ENCODE measurements around the gene DEFB121. TPM values are rescaled to one million over a fixed set of nuclear protein-coding genes. Genes with fewer than 3 reads are reported as not detected.

Gene DEFB121
- total RNA-seq (2014; rRNA removed): not detected in 2 replicates
- Bru-seq, nascent RNA: not detected
- not detected for BruChase-seq, experiment 1, labeled RNA remaining after a 6-hour chase
- BruChase-seq, experiment 2, labeled RNA remaining after a 2-hour chase: not detected
- long read RNA-seq: 0 reads

GRCh38 chr20:31406115-31406514 lies at the start of gene DEFB121:
Gene DEFB121 (minus strand): TSS chr20:31406215. CDS start chr20:31406152, 63 bp downstream.
- Histone ChIP-seq H3K4me3 (ENCODE audit: low read length) (no peak within 1 kb of the TSS), H3K4me1 (ENCODE audit: insufficient read depth, low read length) (no peaks in the 10 kb centered on the region), H3K9me2 (replicated peaks; ENCODE audit: low read length) (no peaks in the 10 kb centered on the region), H3F3A (ENCODE audit: low read length, unreplicated experiment) (no peaks in the 10 kb centered on the region), H3K27ac (ENCODE audit: low read length) (no peak within 1 kb of the TSS), H3K9ac (ENCODE audit: low read length) (no peak within 1 kb of the TSS), H3K4me2 (ENCODE audit: low read length) (no peak within 1 kb of the TSS), H3K9me3 (ENCODE audit: low read length) (no peaks in the 10 kb centered on the region), H3K79me2 (ENCODE audit: low read length) (no peaks in the 10 kb centered on the region), H3K36me3 (ENCODE audit: low read depth, low read length) (no peaks in the 10 kb centered on the region), H3K27me3 (ENCODE audit: low read length) (peaks cover 15% of the 10 kb centered on the region; the same call in 1 of the 2 replicates), H4K20me1 (ENCODE audit: low read length) (no peaks in the 10 kb centered on the region), H2AFZ (ENCODE audit: low read length) (no peak within 1 kb of the TSS)
- ATAC-seq (no peak), DNase-seq (no peak)
- POLR2A ChIA-PET (ENCODE audit: unreplicated experiment): no interaction called here
- TF ChIP-seq CTCF (conservative IDR thresholded peaks at IDR 0.05; ENCODE audit: low read depth, low read length) (no peak), EZH2phosphoT487 (IDR thresholded peaks at IDR 0.05; ENCODE audit: borderline replicate concordance, low read length) (no peak), EZH2 (IDR thresholded peaks at IDR 0.05; ENCODE audit: low read length, unreplicated experiment) (no peak)
- CTCF ChIA-PET: no interaction called here
- BruUV-seq (replicated peaks): no TSS peak
- intact Hi-C loops (cut with micrococcal nuclease): no loop called here

GRCh38 chr20:31454361-31454760 lies 48.3 kb upstream of the DEFB121 start:
- no TSS peak for BruUV-seq (replicated peaks)
- Histone ChIP-seq H3K27me3 (ENCODE audit: low read length) (peaks cover 7% of the 10 kb centered on the region), H3K4me1 (ENCODE audit: insufficient read depth, low read length) (no peaks in the 10 kb centered on the region), H2AFZ (ENCODE audit: low read length) (no peak overlapping the region), H3K9ac (ENCODE audit: low read length) (no peak overlapping the region), H3K4me2 (ENCODE audit: low read length) (no peak overlapping the region), H4K20me1 (ENCODE audit: low read length) (no peaks in the 10 kb centered on the region), H3K9me3 (ENCODE audit: low read length) (no peaks in the 10 kb centered on the region), H3K4me3 (ENCODE audit: low read length) (no peak overlapping the region), H3K9me2 (replicated peaks; ENCODE audit: low read length) (no peaks in the 10 kb centered on the region), H3K27ac (ENCODE audit: low read length) (no peak overlapping the region), H3K79me2 (ENCODE audit: low read length) (no peaks in the 10 kb centered on the region), H3K36me3 (ENCODE audit: low read depth, low read length) (no peaks in the 10 kb centered on the region), H3F3A (ENCODE audit: low read length, unreplicated experiment) (no peaks in the 10 kb centered on the region)
- ATAC-seq: no peak
- ChIA-PET POLR2A (ENCODE audit: unreplicated experiment) (no interaction called here), CTCF (no interaction called here)
- DNase-seq: no peak
- TF ChIP-seq EZH2 (IDR thresholded peaks at IDR 0.05; ENCODE audit: low read length, unreplicated experiment): no peak
- no peak for TF ChIP-seq CTCF (conservative IDR thresholded peaks at IDR 0.05; ENCODE audit: low read depth, low read length)
- no peak for TF ChIP-seq EZH2phosphoT487 (IDR thresholded peaks at IDR 0.05; ENCODE audit: borderline replicate concordance, low read length)
- intact Hi-C loops (cut with micrococcal nuclease): no loop called here

GRCh38 chr20:31452575-31452974 lies 46.6 kb upstream of the DEFB121 start:
- H3K4me3 ChIP-seq (ENCODE audit: low read length): no peak overlapping the region
- no peaks in the 10 kb centered on the region for H3K36me3 ChIP-seq (ENCODE audit: low read depth, low read length)
- no peaks in the 10 kb centered on the region for H3K9me3 ChIP-seq (ENCODE audit: low read length)
- TF ChIP-seq EZH2phosphoT487 (IDR thresholded peaks at IDR 0.05; ENCODE audit: borderline replicate concordance, low read length): no peak
- TF ChIP-seq EZH2 (IDR thresholded peaks at IDR 0.05; ENCODE audit: low read length, unreplicated experiment): no peak
- TF ChIP-seq CTCF (conservative IDR thresholded peaks at IDR 0.05; ENCODE audit: low read depth, low read length): no peak
- H3K9ac ChIP-seq (ENCODE audit: low read length): no peak overlapping the region
- H3K4me2 ChIP-seq (ENCODE audit: low read length): no peak overlapping the region
- DNase-seq: no peak
- H3K9me2 ChIP-seq (replicated peaks; ENCODE audit: low read length): no peaks in the 10 kb centered on the region
- no peak overlapping the region for H2AFZ ChIP-seq (ENCODE audit: low read length)
- no peaks in the 10 kb centered on the region for H4K20me1 ChIP-seq (ENCODE audit: low read length)
- ATAC-seq: no peak
- H3K27me3 ChIP-seq (ENCODE audit: low read length): no peaks in the 10 kb centered on the region
- H3F3A ChIP-seq (ENCODE audit: low read length, unreplicated experiment): no peaks in the 10 kb centered on the region
- ChIA-PET CTCF (no interaction called here), POLR2A (ENCODE audit: unreplicated experiment) (no interaction called here)
- H3K4me1 ChIP-seq (ENCODE audit: insufficient read depth, low read length): no peaks in the 10 kb centered on the region
- intact Hi-C loops (cut with micrococcal nuclease): no loop called here
- no peak overlapping the region for H3K27ac ChIP-seq (ENCODE audit: low read length)
- no peaks in the 10 kb centered on the region for H3K79me2 ChIP-seq (ENCODE audit: low read length)
- BruUV-seq (replicated peaks): no TSS peak

All from PC-3 (cell line).